ENCODE measurements around the gene MYADM.
"Not testable (repeated sequence)": the region's sequence is repeated elsewhere in the genome, so short reads cannot be mapped to it uniquely, and the experiment has no call there.

DNA sequence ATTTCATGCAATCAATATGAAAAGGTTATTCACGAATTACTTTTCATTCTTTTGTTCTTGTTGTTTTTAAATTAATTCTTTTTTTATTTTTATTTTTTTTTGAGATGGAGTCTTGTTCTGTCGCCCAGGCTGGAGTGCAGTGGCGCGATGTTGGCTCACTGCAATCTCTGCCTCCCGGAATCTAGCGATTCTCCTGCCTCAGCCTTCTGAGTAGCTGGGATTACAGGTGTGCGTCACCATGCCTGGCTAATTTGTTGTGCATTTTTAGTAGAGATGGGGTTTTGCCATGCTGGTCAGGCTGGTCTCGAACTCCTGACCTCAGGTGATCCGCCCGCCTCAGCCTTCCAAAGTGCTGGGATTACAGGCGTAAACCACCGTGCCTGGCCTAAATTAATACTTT is 27.4 kb upstream of the MYADM start:
- TF ChIP-seq CTCF (IDR thresholded peaks at IDR 0.05; ENCODE audit: low read depth, low read length, poor library complexity, severe bottlenecking); EZH2phosphoT487 (IDR thresholded peaks at IDR 0.05; ENCODE audit: borderline replicate concordance, low read length): not testable (repeated sequence)
